ENCODE measurements around the gene UQCRHL. TPM values are rescaled to one million over a fixed set of nuclear protein-coding genes. Genes with fewer than 3 reads are reported as not detected.

The UQCRHL gene
- total RNA-seq, 1 donor from 2014 or later, result 2.0 TPM

GRCh38 chr1:15826810-15827507 lies 19.5 kb upstream of the UQCRHL start:
- peaks cover 3% of the 10 kb centered on the region for H3K4me1 Mint-ChIP-seq (ENCODE audit: low read depth, unreplicated experiment)
- no peak for TF ChIP-seq CTCF (IDR thresholded peaks at IDR 0.05; ENCODE audit: partially characterized antibody, unreplicated experiment)
- no peak for DNase-seq
- no peak overlapping the region for H3K27ac Mint-ChIP-seq (ENCODE audit: unreplicated experiment)
- no peaks in the 10 kb centered on the region for H3K9me3 Mint-ChIP-seq (ENCODE audit: unreplicated experiment)
- H3K27me3 Mint-ChIP-seq (ENCODE audit: unreplicated experiment), result peaks cover 4% of the 10 kb centered on the region
- H3K4me3 Mint-ChIP-seq (ENCODE audit: unreplicated experiment), result no peak overlapping the region
- H3K36me3 Mint-ChIP-seq (ENCODE audit: unreplicated experiment), result no peaks in the 10 kb centered on the region

- Mint-ChIP-seq H3K4me3 (ENCODE audit: unreplicated experiment) (no peak overlapping the region), H3K27ac (ENCODE audit: unreplicated experiment) (no peak overlapping the region), H3K36me3 (ENCODE audit: unreplicated experiment) (no peaks in the 10 kb centered on the region), H3K9me3 (ENCODE audit: unreplicated experiment) (no peaks in the 10 kb centered on the region), H3K27me3 (ENCODE audit: unreplicated experiment) (peaks cover 4% of the 10 kb centered on the region), H3K4me1 (ENCODE audit: low read depth, unreplicated experiment) (no peaks in the 10 kb centered on the region)
- TF ChIP-seq CTCF (IDR thresholded peaks at IDR 0.05; ENCODE audit: partially characterized antibody, unreplicated experiment), result no peak
- DNase-seq, result no peak
Observed at GRCh38 chr1:15825800-15826199, 18.4 kb upstream of the UQCRHL start.

GRCh38 chr1:15820478-15820877 lies 13.0 kb upstream of the UQCRHL start:
- H3K9me3 Mint-ChIP-seq (ENCODE audit: unreplicated experiment), result peaks cover 3% of the 10 kb centered on the region
- H3K27ac Mint-ChIP-seq (ENCODE audit: unreplicated experiment), result no peak overlapping the region
- no peak for DNase-seq
- TF ChIP-seq CTCF (IDR thresholded peaks at IDR 0.05; ENCODE audit: partially characterized antibody, unreplicated experiment), result no peak
- H3K27me3 Mint-ChIP-seq (ENCODE audit: unreplicated experiment), result no peaks in the 10 kb centered on the region
- peaks cover 9% of the 10 kb centered on the region for H3K4me1 Mint-ChIP-seq (ENCODE audit: low read depth, unreplicated experiment)
- H3K4me3 Mint-ChIP-seq (ENCODE audit: unreplicated experiment), result no peak overlapping the region
- H3K36me3 Mint-ChIP-seq (ENCODE audit: unreplicated experiment), result no peaks in the 10 kb centered on the region

DNA sequence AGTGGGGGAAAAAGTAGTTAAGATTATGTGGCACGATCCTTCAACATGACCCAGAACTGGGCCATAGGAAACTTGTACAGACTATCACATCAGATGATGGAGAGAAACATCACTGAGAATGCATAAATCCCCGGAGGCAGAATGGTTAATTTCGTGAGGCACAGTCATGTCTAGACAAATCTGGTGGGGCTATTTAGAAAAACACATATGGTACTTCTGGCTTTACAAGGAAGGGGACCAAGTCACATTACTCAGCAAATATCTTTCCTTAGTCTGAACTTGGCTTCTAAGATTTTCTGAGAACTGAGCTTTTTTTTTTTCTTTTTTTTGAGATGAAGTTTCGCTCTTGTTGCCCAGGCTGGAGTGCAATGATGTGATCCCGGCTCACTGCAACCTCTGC lies 9.2 kb upstream of the UQCRHL start:
- Mint-ChIP-seq H3K27me3 (ENCODE audit: unreplicated experiment) (no peaks in the 10 kb centered on the region), H3K9me3 (ENCODE audit: unreplicated experiment) (peaks cover 3% of the 10 kb centered on the region), H3K4me1 (ENCODE audit: low read depth, unreplicated experiment) (peaks cover 9% of the 10 kb centered on the region), H3K4me3 (ENCODE audit: unreplicated experiment) (peak overlapping the region; percentile 39), H3K36me3 (ENCODE audit: unreplicated experiment) (no peaks in the 10 kb centered on the region), H3K27ac (ENCODE audit: unreplicated experiment) (no peak overlapping the region)
- TF ChIP-seq CTCF (IDR thresholded peaks at IDR 0.05; ENCODE audit: partially characterized antibody, unreplicated experiment), result no peak
- DNase-seq, result no peak

DNA sequence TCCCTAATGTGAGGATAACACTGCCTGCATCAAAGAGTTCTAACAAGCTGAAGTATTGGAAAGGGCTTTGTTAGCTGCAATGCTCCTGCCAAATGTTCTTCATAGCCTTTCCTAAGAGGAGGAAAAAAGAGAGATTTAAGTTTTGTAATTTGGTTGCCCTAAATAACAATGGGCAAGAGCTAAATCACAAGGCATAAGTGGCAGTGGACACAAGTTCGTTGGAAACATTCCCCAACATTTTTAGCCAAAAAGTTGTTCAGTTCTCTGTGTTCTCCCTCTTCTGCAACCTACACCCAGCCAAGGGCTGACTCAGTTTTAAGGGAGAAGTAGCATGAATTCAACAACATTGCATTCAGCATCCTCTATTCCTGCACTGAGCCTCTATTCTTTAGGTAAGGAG lies 2.6 kb upstream of the UQCRHL start:
- Mint-ChIP-seq H3K36me3 (ENCODE audit: unreplicated experiment) (no peaks in the 10 kb centered on the region), H3K27me3 (ENCODE audit: unreplicated experiment) (peaks cover 6% of the 10 kb centered on the region), H3K4me3 (ENCODE audit: unreplicated experiment) (no peak overlapping the region), H3K4me1 (ENCODE audit: low read depth, unreplicated experiment) (no peaks in the 10 kb centered on the region), H3K9me3 (ENCODE audit: unreplicated experiment) (peaks cover 2% of the 10 kb centered on the region), H3K27ac (ENCODE audit: unreplicated experiment) (no peak overlapping the region)
- no peak for DNase-seq
- TF ChIP-seq CTCF (IDR thresholded peaks at IDR 0.05; ENCODE audit: partially characterized antibody, unreplicated experiment), result no peak
